GM23248 (cell line): ENCODE results near the gene GPSM1. TPM values are rescaled to one million over a fixed set of nuclear protein-coding genes. Genes with fewer than 3 reads are reported as not detected.
A peak's percentile ranks its signal among the peaks of the same experiment; 100 is the strongest.

ENCODE experiments used
- DNase-seq: peaks from one replicate; pipeline ENCODE4 v3.0.0-alpha.2; 2015
- H2AFZ ChIP-seq: fragments of 200-600 bp; sonication (generic); 2 replicates; pipeline ENCODE4 v1.6.1; 2016; ENCODE audit warnings: antibody characterized with exemption
- H3F3A ChIP-seq: fragments of 200-600 bp; sonication (generic); 2 replicates; pipeline ENCODE4 v1.6.1; 2016; ENCODE audit warnings: mild to moderate bottlenecking, antibody characterized with exemption, mixed run types; ENCODE audit not compliant: insufficient read depth
- H3K27ac ChIP-seq: fragments of 200-600 bp; sonication (generic); 2 replicates; pipeline ENCODE4 v1.5.1; 2016; ENCODE audit warnings: mild to moderate bottlenecking
- H3K27me3 ChIP-seq: fragments of 200-600 bp; sonication (generic); replicated peaks from 2 replicates; pipeline ENCODE4 v1.6.1; 2016; ENCODE audit warnings: mild to moderate bottlenecking; ENCODE audit not compliant: insufficient read depth
- H3K36me3 ChIP-seq: fragments of 200-600 bp; sonication (generic); 2 replicates; pipeline ENCODE4 v1.6.1; 2016; ENCODE audit warnings: low read depth, mild to moderate bottlenecking
- H3K4me1 ChIP-seq: fragments of 200-600 bp; sonication (generic); 2 replicates; pipeline ENCODE4 v1.6.1; 2016; ENCODE audit warnings: mild to moderate bottlenecking; ENCODE audit not compliant: insufficient read depth
- H3K4me2 ChIP-seq: fragments of 200-600 bp; sonication (generic); one replicate; pipeline ENCODE4 v1.6.1; 2016; ENCODE audit warnings: mild to moderate bottlenecking; ENCODE audit not compliant: unreplicated experiment
- H3K4me3 ChIP-seq: fragments of 200-600 bp; sonication (generic); 2 replicates; pipeline ENCODE4 v1.5.1; 2016; ENCODE audit warnings: mild to moderate bottlenecking
- H3K79me2 ChIP-seq: fragments of 200-600 bp; sonication (generic); 2 replicates; pipeline ENCODE4 v1.6.1; 2016; ENCODE audit warnings: mild to moderate bottlenecking; ENCODE audit not compliant: insufficient read depth
- H3K9ac ChIP-seq: fragments of 200-600 bp; sonication (generic); 2 replicates; pipeline ENCODE4 v1.6.1; 2016; ENCODE audit warnings: mild to moderate bottlenecking
- H3K9me2 ChIP-seq: fragments of 200-600 bp; sonication (generic); 2 replicates; pipeline ENCODE4 v1.6.1; 2016; ENCODE audit warnings: mixed run types, mild to moderate bottlenecking, moderate library complexity; ENCODE audit not compliant: insufficient read depth
- H3K9me3 ChIP-seq: fragments of 200-600 bp; sonication (generic); one replicate; pipeline ENCODE4 v1.6.1; 2017; ENCODE audit warnings: low read depth
- H4K20me1 ChIP-seq: fragments of 200-600 bp; sonication (generic); 2 replicates; pipeline ENCODE4 v1.6.0; 2016; ENCODE audit not compliant: insufficient read depth
- EZH2 ChIP-seq: fragments of 200-600 bp; sonication (generic); IDR thresholded peaks from 2 replicates; pipeline ENCODE4 v1.6.1; 2018; ENCODE audit warnings: antibody characterized with exemption, mild to moderate bottlenecking; ENCODE audit not compliant: insufficient read depth, poor library complexity, severe bottlenecking
- EZH2phosphoT487 ChIP-seq: fragments of 200-600 bp; sonication (generic); IDR thresholded peaks from 2 replicates; pipeline ENCODE4 v1.6.1; 2018; ENCODE audit warnings: antibody characterized with exemption, moderate library complexity, mild to moderate bottlenecking, low read depth; ENCODE audit not compliant: insufficient read depth
- WGBS, 2 experiments: methylation state at CpG; one replicate each; pipeline ENCODE4 v1.1.6; 2015 to 2017; ENCODE audit warnings: low lambda C conversion rate in 2 of 2, low coverage in 1 of 2; ENCODE audit errors: missing lambda C conversion rate in 2 of 2; 5-methylcytosine and 5-hydroxymethylcytosine counted together
- in situ Hi-C: fragments of 300-500 bp; cut with MboI; formaldehyde crosslinking; loops from 2 replicates; pipeline ENCODE4 v1.15.0; 2020
- polyA plus RNA-seq: library from polyadenylated mRNA; unstranded; fragments of >200 nt; fragmentation: Nextera tagmentation; extraction: Ambion mirVana; gene quantifications from 2 replicates; pipeline ENCODE4 v1.2.1, GENCODE V29; 2016
- total RNA-seq: library from RNA; depleted of rRNA; stranded (reverse); fragments of >200 nt; shearing (Covaris generic); gene quantifications from 2 replicates; pipeline ENCODE4 v1.2.3, GENCODE V29; 2014

GPSM1 gene
- total and polyA plus RNA-seq, 2 experiments from 2014 or later: 13.7 to 57.1 TPM

DNA sequence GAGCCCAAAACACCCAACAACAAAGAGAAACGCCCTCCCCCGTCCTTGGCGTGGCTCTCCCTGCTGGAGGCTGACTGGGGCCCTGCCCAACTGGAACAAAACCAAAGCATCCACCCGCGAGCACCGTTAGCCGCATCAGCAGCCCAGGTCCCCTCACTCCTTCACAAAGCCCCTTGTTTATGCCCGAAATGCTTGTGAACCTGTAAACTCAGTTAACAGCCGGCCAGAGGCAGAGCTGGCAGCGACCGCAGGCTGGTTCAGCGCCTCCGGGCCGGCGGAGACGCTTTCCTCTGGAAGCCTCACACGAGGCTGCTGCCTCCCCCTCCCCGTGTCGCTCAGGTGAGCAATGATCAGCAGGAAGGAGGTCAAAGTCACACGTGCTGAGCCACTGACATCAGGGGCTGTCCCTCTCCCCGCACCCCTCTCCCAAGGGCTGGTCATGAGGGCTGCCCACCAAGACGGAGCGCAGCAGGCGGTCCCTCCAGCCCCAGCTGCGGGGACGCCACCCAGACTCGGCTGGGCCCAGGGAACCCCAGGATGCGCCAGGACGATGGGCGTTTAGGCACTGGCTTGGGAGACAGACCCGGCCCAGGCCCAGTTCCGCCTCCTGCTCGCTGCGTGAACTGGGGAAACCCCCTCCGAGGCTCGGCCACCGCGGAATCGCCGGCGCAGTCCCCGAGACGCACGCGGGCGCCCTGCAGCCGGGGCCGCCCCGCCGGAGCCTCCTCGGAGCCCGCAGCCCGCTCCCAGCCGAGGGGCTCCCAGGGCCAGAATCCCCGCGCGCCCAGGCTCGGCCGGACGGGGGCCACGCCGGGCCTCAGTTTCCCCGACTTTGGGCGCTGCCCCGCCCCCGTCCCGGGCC, 72.1 kb downstream of the GPSM1 start:
- Histone ChIP-seq H3K4me2 (peak overlapping the region; percentile 92), H2AFZ (peak overlapping the region; percentile 63), H3K4me3 (peak overlapping the region; percentile 90), H3K9me3 (no peaks in the 10 kb centered on the region), H3K27ac (peak overlapping the region; percentile 48), H3K36me3 (no peaks in the 10 kb centered on the region), H3K9me2 (no peaks in the 10 kb centered on the region), H3K27me3 (no peaks in the 10 kb centered on the region), H4K20me1 (no peaks in the 10 kb centered on the region), H3K79me2 (peaks cover 44% of the 10 kb centered on the region), H3F3A (peaks cover 10% of the 10 kb centered on the region; the same call in 1 of the 2 replicates), H3K4me1 (peaks cover 7% of the 10 kb centered on the region), H3K9ac (peak overlapping the region; percentile 85)
- peak; percentile 65 for DNase-seq
- TF ChIP-seq EZH2: no peak
- TF ChIP-seq EZH2phosphoT487: no peak
- in situ Hi-C loops: no loop called here
- WGBS, 2 experiments: 1 to 2% methylated on average over 35 to 41 of the region's 67 CpGs

DNA sequence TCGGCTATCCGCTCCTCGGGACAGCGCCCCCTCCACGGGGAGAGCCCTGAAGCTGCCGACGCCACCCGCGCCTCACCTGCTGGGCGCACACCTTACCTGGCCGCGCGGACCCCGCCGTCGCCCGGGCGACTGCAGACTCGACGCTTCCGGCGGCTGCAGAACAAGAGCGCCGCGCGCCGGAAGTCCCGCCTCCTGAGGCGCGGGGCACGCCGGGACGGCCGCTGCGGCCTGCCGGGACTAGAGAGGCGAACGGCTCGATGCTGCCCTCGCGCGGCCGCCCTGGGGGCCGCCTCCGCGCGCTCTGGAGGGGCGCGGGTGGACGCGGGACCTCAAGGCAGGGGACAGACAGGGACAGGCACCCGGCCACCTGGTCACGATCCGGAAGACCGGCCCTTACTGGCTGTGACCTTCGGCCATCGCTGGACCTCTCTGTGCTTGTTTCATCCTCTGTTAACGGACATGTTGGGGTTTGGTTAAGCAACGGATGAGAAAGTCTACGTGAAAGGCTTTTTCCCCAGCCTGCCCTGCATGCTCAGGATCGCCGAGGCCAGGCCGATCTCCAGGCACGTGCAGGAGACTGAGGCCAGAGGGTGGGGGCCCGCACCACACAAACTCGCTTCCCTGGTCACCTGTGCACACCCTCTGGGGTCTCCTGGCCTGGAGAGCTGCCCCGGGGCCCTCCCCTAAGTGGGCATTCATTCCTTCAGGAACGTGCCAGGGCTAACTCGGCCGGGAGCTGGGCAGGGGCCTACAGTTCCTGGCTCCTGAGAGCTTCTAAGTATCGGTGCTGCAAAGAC, 72.9 kb downstream of the GPSM1 start, which contains the start of gene SNAPC4:
Gene SNAPC4, minus strand, starts transcription at position 133 of the 797 bp plus-strand sequence. CDS start 1,742 bp downstream, outside the sequence.
- Histone ChIP-seq H3K27me3 (no peaks in the 10 kb centered on the region), H4K20me1 (no peaks in the 10 kb centered on the region), H3K4me2 (peak within 1 kb of the TSS; percentile 92), H3K27ac (peak within 1 kb of the TSS; percentile 48), H3K79me2 (peaks cover 43% of the 10 kb centered on the region), H3K9me3 (no peaks in the 10 kb centered on the region), H3K36me3 (no peaks in the 10 kb centered on the region), H3K9ac (peak within 1 kb of the TSS; percentile 85), H3K9me2 (no peaks in the 10 kb centered on the region), H3K4me3 (peak within 1 kb of the TSS; percentile 90), H3F3A (peaks cover 10% of the 10 kb centered on the region; the same call in 1 of the 2 replicates), H3K4me1 (peaks cover 7% of the 10 kb centered on the region), H2AFZ (peak within 1 kb of the TSS; percentile 63)
- peak; percentile 95 for DNase-seq
- in situ Hi-C loops: no loop called here
- TF ChIP-seq EZH2phosphoT487: no peak
- TF ChIP-seq EZH2: no peak
- 3 to 5% methylated on average over 59 to 62 of the region's 71 CpGs for WGBS, 2 experiments

DNA sequence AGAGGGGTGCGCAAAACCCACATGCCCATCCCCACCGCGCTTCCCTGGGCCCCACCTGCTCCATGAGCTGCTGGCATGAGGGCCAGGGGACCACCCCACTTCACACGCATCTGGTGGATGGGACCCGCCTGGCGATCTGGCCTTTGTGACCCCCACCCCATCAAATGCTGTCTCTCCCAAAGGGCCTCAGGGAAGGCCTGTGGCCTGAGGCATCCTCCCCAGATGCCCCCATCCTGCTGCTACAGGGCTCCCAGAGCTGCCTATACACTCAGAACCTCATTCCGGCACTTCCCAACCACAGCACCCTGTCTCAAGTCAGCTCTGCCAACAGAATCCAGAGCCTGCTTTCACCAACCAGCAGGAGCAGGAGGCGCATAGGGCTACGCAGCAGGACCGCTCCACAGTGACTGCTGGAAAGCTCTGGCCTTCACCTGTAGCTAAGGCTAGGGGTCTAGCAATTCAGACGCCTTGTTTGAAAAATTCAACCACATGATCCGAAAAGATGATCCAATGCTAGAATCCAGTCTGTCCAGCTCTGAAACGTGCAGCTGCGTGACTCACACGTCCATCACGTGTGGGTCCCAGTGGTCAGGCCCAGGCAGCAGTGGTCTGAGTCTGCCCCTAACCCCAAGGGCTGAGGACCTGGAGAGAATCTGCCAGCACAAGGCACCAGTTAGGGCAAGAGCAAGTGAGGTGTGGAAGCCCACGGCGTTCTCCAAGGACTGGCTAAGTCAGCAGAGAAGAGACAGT, 74.0 kb downstream of the GPSM1 start:
- Histone ChIP-seq H3K9me3 (no peaks in the 10 kb centered on the region), H2AFZ (no peak overlapping the region), H3K27me3 (no peaks in the 10 kb centered on the region), H3K9me2 (no peaks in the 10 kb centered on the region), H3F3A (peaks cover 10% of the 10 kb centered on the region; the same call in 1 of the 2 replicates), H3K4me2 (no peak overlapping the region), H4K20me1 (no peaks in the 10 kb centered on the region), H3K9ac (peak overlapping the region; percentile 85; the same call in 1 of the 2 replicates), H3K79me2 (peaks cover 33% of the 10 kb centered on the region), H3K27ac (no peak overlapping the region), H3K4me1 (peaks cover 7% of the 10 kb centered on the region), H3K36me3 (no peaks in the 10 kb centered on the region), H3K4me3 (no peak overlapping the region)
- peak; percentile 30 for DNase-seq
- TF ChIP-seq EZH2: no peak
- no peak for TF ChIP-seq EZH2phosphoT487
- in situ Hi-C loops: no loop called here
- 85 to 86% methylated on average over 18 of the region's 18 CpGs for WGBS, 2 experiments

DNA sequence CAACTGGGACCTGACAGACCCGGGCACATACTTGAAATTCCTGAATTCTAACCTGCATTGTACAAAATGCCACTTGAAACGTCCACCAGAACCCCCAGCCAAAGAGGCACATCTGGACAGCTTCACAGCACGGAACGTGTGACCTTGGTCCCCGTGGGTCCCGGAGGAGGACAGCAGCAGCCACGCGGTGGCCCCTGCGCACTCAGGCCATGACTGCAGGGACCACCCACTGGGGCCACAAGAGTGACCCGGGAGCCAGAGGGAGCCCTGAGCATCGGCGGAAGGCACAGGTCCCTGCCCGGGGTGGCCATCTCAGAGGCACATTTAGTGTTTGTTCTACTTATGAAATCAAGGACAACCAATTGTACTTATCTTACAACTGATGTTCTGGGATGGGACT, 74.7 kb downstream of the GPSM1 start:
- no peak for DNase-seq
- 73 to 75% methylated on average over 13 of the region's 13 CpGs for WGBS, 2 experiments
- H3K4me2 ChIP-seq: no peak overlapping the region
- no peak overlapping the region for H2AFZ ChIP-seq
- H3K9ac ChIP-seq: no peak overlapping the region
- peaks cover 10% of the 10 kb centered on the region; the same call in 1 of the 2 replicates for H3F3A ChIP-seq
- peaks cover 26% of the 10 kb centered on the region for H3K79me2 ChIP-seq
- in situ Hi-C loops: no loop called here
- no peaks in the 10 kb centered on the region for H3K36me3 ChIP-seq
- TF ChIP-seq EZH2phosphoT487 (no peak), EZH2 (no peak)
- H4K20me1 ChIP-seq: no peaks in the 10 kb centered on the region
- H3K4me3 ChIP-seq: no peak overlapping the region
- H3K9me2 ChIP-seq: no peaks in the 10 kb centered on the region
- peaks cover 7% of the 10 kb centered on the region for H3K4me1 ChIP-seq
- H3K9me3 ChIP-seq: no peaks in the 10 kb centered on the region
- H3K27ac ChIP-seq: no peak overlapping the region
- no peaks in the 10 kb centered on the region for H3K27me3 ChIP-seq
